Measurements from ENCODE around the gene TEPSIN.

Gene TEPSIN

DNA sequence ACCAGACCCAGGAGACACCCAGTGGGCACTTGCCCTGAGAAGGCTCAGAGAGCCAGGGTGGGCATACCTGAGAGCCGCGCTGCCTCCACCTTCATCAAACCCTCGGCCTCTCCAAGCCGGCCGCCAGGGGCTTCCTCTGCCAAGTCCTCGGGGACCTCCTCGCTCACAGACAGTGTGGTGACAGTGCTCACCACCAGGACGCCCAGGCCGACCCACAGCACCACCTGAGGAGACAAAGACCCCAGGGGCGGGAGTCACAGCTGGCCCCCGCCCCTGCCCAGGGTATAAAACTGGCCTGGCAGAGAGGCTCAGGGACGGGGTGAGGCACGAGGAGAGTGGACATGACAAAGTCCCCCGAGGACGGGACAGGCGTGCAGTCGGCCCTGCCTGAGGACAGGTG, 21.3 kb upstream of the TEPSIN start:
- H3K27ac Mint-ChIP-seq: no peak overlapping the region
- ATAC-seq (no peak), DNase-seq (no peak)
- no peaks in the 10 kb centered on the region for H3K4me1 Mint-ChIP-seq
- no peak overlapping the region for H3K4me3 Mint-ChIP-seq
- H3K36me3 Mint-ChIP-seq (ENCODE audit: low read depth): peaks cover 2% of the 10 kb centered on the region
- H3K9me3 Mint-ChIP-seq: no peaks in the 10 kb centered on the region
- H3K27me3 Mint-ChIP-seq: no peaks in the 10 kb centered on the region

DNA sequence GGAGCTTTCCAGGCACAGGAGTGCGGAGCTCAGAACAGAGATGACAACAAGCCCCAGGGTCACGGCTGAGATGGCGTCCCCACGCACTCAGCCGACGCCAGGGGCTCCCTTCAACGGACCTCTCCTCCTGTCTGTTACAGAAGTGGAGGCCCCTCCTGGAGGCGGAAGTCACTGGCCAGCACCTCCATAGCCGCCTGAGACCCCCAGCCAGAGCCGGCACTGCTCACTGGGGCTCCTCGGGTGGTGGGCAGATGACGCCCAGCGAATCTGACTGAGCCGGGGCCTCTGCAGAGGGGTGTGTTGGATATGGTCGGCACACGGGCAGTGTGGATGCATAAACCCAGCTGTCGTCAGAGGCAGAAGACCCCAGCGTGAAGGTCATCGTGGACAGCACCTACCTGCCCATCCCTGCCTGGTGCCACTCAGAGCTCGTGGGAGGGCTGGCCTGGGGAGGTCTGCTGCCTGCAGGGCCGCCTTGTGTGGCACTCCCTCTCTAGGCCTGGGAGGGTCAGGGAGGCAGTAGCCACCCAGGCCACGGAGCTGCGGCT, 20.3 kb upstream of the TEPSIN start:
- DNase-seq: no peak
- ATAC-seq: no peak
- Mint-ChIP-seq H3K9me3 (no peaks in the 10 kb centered on the region), H3K4me3 (no peak overlapping the region), H3K27me3 (no peaks in the 10 kb centered on the region), H3K4me1 (no peaks in the 10 kb centered on the region), H3K36me3 (ENCODE audit: low read depth) (peaks cover 2% of the 10 kb centered on the region), H3K27ac (no peak overlapping the region)

DNA sequence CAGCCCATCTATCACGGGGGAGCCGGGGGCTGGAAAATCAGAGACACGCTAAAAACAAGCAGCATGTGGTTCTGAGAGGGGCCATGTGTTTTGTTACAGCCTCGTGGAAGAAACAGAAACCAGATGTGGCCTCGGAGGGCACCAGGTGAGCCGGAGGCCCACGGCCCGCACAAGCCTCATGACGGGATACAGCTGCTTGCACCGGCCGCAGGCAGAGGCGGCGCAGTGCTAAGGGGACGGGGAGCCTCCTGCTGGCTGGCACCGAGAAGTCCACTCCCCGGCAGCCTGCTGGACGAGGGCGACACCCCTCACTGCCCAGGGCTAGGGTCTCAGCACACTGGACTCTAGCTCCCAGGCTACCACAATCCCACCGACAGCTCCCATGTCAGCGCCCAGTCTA, 19.4 kb upstream of the TEPSIN start:
- Mint-ChIP-seq H3K27me3 (no peaks in the 10 kb centered on the region), H3K27ac (no peak overlapping the region), H3K9me3 (no peaks in the 10 kb centered on the region), H3K36me3 (ENCODE audit: low read depth) (peaks cover 6% of the 10 kb centered on the region), H3K4me1 (peaks cover 5% of the 10 kb centered on the region), H3K4me3 (no peak overlapping the region)
- ATAC-seq (no peak), DNase-seq (no peak)

DNA sequence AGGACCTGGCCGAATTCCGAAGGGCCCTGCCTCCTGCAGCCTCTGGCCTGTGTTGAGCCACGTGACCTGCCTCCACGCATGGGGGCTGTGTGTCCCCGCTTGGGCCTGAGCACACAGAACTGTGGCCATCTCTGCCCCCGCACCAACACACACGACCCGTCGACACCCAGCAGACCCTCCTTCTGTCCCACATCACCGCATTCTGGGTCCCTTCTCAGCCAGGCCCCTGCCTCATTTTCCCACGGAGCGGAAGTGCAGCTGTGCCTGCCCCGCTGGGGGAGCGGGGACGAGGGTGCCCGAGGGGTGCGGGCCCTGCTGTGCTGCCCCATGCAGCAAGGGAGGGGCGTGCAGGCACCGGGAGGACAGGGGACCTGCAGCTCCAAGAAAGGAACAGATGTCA, 18.7 kb upstream of the TEPSIN start:
- H3K4me3 Mint-ChIP-seq: no peak overlapping the region
- no peak for ATAC-seq
- no peaks in the 10 kb centered on the region for H3K9me3 Mint-ChIP-seq
- no peak for DNase-seq
- peaks cover 7% of the 10 kb centered on the region for H3K4me1 Mint-ChIP-seq
- H3K27me3 Mint-ChIP-seq: no peaks in the 10 kb centered on the region
- H3K36me3 Mint-ChIP-seq (ENCODE audit: low read depth): peaks cover 11% of the 10 kb centered on the region
- H3K27ac Mint-ChIP-seq: no peak overlapping the region

DNA sequence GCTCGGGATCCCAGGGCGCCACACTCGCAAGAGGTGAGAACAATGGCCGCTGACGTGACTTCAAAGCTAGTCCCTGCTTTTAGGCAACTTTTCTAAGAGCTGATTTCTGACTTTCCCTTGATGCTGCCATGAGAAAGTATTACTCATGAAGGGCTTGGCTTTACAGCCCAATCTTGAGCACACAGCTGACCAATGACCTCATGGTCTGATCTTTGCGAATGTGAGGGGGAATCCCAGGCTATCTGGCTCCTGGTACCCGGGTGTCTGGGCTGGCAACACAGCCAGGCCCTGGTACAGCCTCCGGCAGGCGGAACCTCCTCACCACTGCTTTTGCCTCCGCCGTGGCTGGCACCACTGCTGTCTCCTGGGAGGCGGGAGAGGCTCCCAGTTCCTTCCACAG, 17.8 kb upstream of the TEPSIN start:
- Mint-ChIP-seq H3K27ac (no peak overlapping the region), H3K4me1 (peaks cover 10% of the 10 kb centered on the region), H3K27me3 (no peaks in the 10 kb centered on the region), H3K4me3 (no peak overlapping the region), H3K9me3 (no peaks in the 10 kb centered on the region), H3K36me3 (ENCODE audit: low read depth) (peaks cover 11% of the 10 kb centered on the region)
- DNase-seq: no peak
- ATAC-seq: no peak

DNA sequence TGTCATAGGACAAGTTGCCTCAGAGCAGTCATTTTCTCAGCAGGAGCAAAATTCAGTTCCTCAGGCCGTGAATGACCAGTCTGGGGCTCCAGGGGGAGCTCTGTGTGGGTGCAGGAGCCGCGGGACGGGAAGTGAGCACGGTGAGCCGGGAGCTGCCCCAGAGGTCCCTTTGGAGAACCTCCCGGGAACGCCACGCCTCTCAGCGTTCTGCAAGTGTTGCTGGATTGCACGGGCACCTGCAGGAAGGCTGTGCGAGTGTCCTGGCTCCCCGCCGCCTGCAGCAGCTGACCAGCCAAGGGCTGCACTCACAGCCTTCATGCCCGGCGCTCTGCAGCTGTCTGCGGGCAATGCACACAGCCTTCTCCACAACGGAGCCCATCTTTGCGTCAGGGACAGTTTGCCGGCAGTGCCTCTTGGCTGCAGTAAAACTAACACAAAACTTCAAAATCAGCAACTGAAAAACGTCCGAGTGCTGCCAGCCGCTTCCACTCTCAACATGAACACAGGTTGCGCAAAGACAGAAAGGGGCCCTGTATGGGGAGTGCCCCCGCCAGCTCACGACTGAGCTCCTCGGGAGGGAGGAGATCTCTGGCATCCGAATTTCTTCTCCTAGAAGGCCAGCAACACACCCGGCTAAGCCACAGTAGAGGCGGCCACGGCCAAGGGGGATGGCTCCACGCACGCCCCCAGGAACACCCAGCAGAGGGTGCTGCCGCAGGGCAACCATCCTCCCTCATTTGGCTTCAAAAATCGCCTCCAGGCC, 16.3 kb upstream of the TEPSIN start:
- no peaks in the 10 kb centered on the region for H3K27me3 Mint-ChIP-seq
- H3K36me3 Mint-ChIP-seq (ENCODE audit: low read depth): peaks cover 14% of the 10 kb centered on the region
- ATAC-seq (no peak), DNase-seq (no peak)
- no peak overlapping the region for H3K4me3 Mint-ChIP-seq
- peaks cover 12% of the 10 kb centered on the region for H3K4me1 Mint-ChIP-seq
- no peak overlapping the region for H3K27ac Mint-ChIP-seq
- H3K9me3 Mint-ChIP-seq: no peaks in the 10 kb centered on the region

DNA sequence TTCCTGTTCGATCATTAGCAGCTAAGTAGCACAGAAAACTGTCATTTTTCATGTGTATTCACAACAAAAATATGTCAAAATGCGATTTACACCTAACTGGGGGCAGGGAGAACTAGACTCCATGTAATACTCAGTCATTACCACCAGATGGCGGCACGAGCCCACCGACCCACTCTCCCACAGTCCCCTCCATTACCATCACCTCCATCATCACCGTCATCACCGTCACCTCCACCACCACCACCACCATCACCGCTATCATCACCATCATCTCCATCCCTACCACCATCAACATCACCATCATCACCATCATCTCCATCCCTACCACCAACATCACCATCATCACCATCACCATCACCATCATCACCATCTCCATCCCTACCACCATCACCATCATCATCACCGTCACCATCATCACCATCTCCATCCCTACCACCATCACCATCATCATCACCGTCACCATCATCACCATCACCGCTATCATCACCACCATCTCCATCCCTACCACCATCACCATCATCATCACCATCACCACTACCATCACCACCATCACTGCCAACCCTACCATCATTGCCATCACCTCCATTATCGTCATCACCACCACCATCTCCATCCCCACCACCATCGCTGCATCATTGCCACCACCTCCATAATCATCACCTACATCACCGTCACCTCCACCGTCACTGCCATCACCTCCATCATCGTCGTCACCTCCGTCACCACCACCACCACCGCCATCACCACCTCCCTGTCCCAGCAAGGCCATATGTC, 14.7 kb upstream of the TEPSIN start:
- ATAC-seq (peak; percentile 46), DNase-seq (peak; percentile 56)
- Mint-ChIP-seq H3K4me1 (peaks cover 12% of the 10 kb centered on the region), H3K27ac (no peak overlapping the region), H3K4me3 (no peak overlapping the region), H3K36me3 (ENCODE audit: low read depth) (peaks cover 14% of the 10 kb centered on the region), H3K9me3 (no peaks in the 10 kb centered on the region), H3K27me3 (no peaks in the 10 kb centered on the region)

GRCh38 chr17:81252987-81253329, 14.1 kb upstream of the TEPSIN start:
- H3K27me3 Mint-ChIP-seq: no peaks in the 10 kb centered on the region

GRCh38 chr17:81252326-81252986, 13.6 kb upstream of the TEPSIN start:
- ATAC-seq: no peak
- DNase-seq: no peak
- Mint-ChIP-seq H3K4me3 (no peak overlapping the region), H3K27ac (no peak overlapping the region), H3K4me1 (peaks cover 12% of the 10 kb centered on the region), H3K27me3 (no peaks in the 10 kb centered on the region), H3K9me3 (no peaks in the 10 kb centered on the region), H3K36me3 (ENCODE audit: low read depth) (peaks cover 14% of the 10 kb centered on the region)

More at GRCh38 chr17:81252987-81253329, 14.1 kb upstream of the TEPSIN start:
- peaks cover 12% of the 10 kb centered on the region for H3K4me1 Mint-ChIP-seq
- no peak for DNase-seq
- H3K27ac Mint-ChIP-seq: no peak overlapping the region
- no peak overlapping the region for H3K4me3 Mint-ChIP-seq
- no peaks in the 10 kb centered on the region for H3K9me3 Mint-ChIP-seq
- ATAC-seq: no peak
- H3K36me3 Mint-ChIP-seq (ENCODE audit: low read depth): peaks cover 14% of the 10 kb centered on the region

- Mint-ChIP-seq H3K27ac (no peak overlapping the region), H3K27me3 (no peaks in the 10 kb centered on the region), H3K36me3 (ENCODE audit: low read depth) (peaks cover 14% of the 10 kb centered on the region), H3K9me3 (no peaks in the 10 kb centered on the region), H3K4me1 (peaks cover 12% of the 10 kb centered on the region), H3K4me3 (no peak overlapping the region)
- ATAC-seq (no peak), DNase-seq (no peak)
Observed at GRCh38 chr17:81251709-81252301, 12.9 kb upstream of the TEPSIN start.

- Mint-ChIP-seq H3K4me1 (peaks cover 12% of the 10 kb centered on the region), H3K27me3 (no peaks in the 10 kb centered on the region), H3K36me3 (ENCODE audit: low read depth) (peaks cover 14% of the 10 kb centered on the region), H3K9me3 (no peaks in the 10 kb centered on the region), H3K4me3 (no peak overlapping the region), H3K27ac (no peak overlapping the region)
- no peak for DNase-seq
- no peak for ATAC-seq
Observed at GRCh38 chr17:81251094-81251708, 12.3 kb upstream of the TEPSIN start.

- Mint-ChIP-seq H3K27me3 (no peaks in the 10 kb centered on the region), H3K27ac (no peak overlapping the region), H3K9me3 (no peaks in the 10 kb centered on the region), H3K36me3 (ENCODE audit: low read depth) (peaks cover 14% of the 10 kb centered on the region), H3K4me3 (no peak overlapping the region), H3K4me1 (peaks cover 12% of the 10 kb centered on the region)
- ATAC-seq: no peak
- DNase-seq: no peak
Observed at GRCh38 chr17:81250286-81251093, 11.6 kb upstream of the TEPSIN start.

- Mint-ChIP-seq H3K27ac (no peak overlapping the region), H3K4me3 (no peak overlapping the region)
Observed at GRCh38 chr17:81249223-81250040, 10.6 kb upstream of the TEPSIN start.

More at GRCh38 chr17:81249223-81250040, 10.6 kb upstream of the TEPSIN start:
- DNase-seq (no peak), ATAC-seq (no peak)
- no peaks in the 10 kb centered on the region for H3K27me3 Mint-ChIP-seq
- H3K4me1 Mint-ChIP-seq: peaks cover 13% of the 10 kb centered on the region
- no peaks in the 10 kb centered on the region for H3K9me3 Mint-ChIP-seq
- H3K36me3 Mint-ChIP-seq (ENCODE audit: low read depth): peaks cover 14% of the 10 kb centered on the region
